Left renal pelvis (tissue), 4 donors: ENCODE results near the gene POU2F3. TPM values are rescaled to one million over a fixed set of nuclear protein-coding genes. Genes with fewer than 3 reads are reported as not detected.

Source experiments
- DNase-seq, 4 donors: peaks; one replicate each; pipeline ENCODE4 v3.0.0-alpha.2; 2013; ENCODE audit warnings: low read depth in 4 of 4, low spot score in 3 of 4
- polyA plus RNA-seq, 4 donors: library from polyadenylated mRNA; unstranded; fragments of 120-200 nt; gene quantifications; one replicate each; pipeline ENCODE4 v1.2.1, GENCODE V29; 2013; ENCODE audit not compliant: insufficient read length in 4 of 4

Gene POU2F3
- 1 to 10 TPM in 2 of 4 donors, under 1 TPM in 2; 0.47 to 2.7 (median 0.89) TPM for polyA plus RNA-seq

DNA sequence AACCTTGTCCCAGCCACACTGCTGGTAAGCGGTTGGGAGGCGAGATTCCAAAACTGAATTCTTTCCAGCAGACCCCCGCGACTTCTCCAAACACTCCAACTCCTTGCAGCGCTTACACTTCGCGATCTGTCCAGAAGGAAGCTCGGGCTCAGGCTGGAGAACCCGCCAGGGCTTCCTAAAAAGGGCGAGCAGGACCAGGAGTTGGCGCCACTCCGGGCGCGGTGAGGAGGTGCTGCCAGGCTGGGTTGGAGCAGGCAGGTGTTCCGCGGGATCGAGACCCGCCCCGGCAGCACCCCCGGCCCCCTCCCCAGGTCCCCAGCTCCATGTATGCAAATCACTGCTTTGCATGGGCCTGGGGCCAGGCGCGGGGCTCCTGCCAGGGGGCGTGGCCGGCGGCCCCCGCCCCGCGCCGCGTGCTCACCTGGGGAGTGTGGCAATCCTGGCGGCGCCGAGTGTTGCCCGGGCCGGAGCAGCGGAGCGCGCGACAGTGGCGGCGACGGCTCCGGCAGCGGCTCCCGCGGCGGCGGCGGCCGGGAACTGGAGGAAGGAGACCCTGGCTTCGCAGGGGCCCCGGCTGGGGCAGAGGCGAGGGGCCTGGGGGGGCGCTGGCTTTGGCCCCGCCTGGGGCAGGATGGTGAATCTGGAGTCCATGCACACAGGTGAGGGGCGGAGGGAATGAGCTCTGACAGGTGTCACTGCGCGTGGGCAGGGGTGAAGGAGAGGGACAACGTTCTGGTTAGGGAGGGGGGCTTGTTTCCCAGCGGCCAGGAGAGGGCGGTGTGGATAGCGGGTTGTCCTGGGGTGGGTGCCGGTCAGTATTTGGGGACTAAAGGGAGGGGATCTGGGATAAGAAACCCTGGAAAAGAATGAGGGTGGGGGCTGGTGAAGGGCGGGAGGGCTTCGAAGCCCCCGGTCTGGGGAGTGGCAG is at the start of gene POU2F3:
Gene POU2F3 (plus strand): TSS at position 428 of the 928 bp plus-strand sequence. CDS start 204 bp downstream, at position 632.
- no peak for DNase-seq

GRCh38 chr11:120191058-120191457 is 48.9 kb upstream of the POU2F3 start:
- no peak for DNase-seq

DNA sequence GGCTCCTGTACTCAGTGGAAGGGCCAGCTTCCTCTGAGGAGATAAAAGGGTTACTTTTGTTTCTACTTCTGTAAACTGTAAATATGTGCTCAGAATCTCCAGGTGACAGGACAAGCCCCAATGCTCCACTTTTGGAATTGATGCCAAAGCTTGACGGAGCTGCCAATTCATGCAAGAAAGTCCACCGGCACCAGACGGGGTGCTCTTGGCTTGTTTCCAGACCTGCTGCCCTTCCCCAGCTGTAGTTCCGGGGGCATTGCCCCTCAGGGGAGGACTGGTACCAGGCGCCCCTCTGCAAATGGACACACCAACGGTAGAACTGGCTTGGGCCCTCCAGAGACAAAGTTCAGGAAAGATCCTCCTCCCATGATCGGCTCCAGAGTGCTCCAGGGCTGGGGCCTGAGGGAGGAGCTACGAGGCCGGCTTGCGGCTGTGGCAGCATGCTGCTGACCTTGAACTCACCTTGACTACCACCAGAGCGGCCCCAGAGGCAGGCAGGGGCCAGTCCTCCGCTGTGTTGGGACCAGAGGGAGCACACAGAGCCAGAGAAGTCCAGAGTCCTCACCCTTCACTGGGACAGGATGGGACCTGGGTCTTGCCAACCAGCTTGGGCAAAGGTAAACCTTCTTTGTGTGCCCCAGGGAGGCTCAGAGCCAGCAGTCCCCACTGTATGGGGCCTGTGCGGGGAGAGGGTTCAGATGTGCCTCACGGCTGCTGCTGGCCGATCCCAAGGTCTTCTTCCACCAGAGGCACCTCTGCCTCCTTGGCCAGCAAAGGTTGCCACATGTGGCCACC is 46.9 kb upstream of the POU2F3 start:
- no peak for DNase-seq

- no peak for DNase-seq
Observed at GRCh38 chr11:120194166-120194565, 45.8 kb upstream of the POU2F3 start.

DNA sequence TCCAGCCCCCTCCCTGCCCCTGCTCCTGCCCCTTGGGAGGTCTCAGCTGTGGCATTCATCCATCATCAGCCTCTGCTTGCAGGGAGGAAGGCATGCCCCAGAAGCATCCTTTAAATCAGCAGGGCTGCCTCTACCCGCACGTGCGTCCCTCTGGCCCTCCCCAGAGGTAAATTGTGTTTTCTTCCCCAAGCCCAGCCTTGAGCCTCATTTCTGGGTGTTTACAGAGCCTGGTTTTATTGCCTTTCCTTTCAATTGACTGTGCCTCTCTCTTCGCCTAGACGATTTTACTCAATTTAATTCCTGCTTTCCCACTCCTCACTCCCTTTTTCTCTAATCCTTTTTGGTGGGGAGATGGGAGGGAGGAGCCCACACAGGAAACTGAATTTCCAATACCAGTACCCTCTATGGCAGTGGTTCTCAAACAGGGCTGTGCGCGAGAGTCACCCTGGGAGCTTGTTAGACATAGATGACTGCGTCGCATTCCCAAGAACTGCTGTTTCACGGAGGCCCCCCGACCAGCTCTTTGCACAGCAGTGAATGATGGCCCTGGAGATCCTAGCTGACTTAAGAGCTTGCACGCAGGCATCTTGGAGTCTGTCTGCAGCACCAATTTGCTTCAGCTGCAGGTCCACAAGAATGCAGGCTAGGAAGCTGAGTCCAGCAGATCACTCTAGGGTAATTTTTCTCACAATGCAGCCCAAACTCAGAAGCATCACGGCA is 44.2 kb upstream of the POU2F3 start:
- no peak for DNase-seq

DNA sequence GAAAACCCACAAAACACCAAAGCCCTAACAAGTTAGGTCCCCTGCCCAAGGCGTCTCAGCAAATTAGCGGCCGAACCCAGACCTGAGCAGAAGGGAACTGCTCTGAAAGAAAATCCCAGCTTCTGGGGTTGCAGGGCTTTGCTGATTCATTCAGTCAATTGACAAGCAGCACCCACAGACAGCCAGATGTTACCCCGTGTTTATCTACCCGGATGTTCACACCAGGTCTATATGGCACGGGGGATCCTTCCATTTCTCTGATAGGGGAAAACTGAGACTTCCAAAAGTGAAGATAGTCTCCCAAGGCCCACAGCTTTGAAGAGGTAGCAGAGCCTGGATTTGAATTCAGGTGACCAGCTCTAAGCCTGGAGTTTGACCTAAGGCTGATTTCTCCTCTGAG is 43.1 kb upstream of the POU2F3 start:
- DNase-seq = no peak

DNA sequence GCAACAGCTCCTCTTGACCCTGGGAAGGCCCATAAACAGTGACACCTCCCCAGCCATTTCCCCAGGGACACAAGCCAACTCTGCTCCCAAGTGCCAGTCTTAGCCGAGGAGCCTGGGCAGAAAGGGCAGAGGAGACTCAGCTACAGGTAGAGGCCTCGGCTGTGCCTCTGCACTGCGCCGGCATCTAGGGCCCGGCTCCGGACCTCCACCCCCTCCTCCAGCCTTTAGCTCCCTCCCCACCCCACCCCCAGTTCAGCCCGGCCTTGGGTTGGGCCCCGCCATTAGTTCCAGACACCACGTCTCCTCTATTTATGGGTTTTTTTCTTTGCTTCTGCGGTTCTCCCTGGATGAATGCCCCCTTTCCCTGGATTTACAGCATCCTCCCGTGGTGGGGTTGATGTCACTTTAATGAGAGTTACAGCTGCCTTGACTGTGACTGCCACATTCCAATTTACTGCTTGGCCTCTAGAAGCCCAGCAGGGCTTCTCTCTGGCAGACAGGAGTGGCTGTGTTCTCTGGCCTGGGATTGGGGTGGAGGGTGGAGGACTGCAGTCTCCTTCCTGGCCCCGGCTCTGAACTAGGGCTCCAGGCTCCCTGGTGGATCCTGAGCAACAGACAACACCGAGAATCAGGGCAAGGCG is 42.6 kb upstream of the POU2F3 start:
- peak in 2 of 4 donors; percentile 71 to 84 for DNase-seq

GRCh38 chr11:120197977-120198376 is 42.0 kb upstream of the POU2F3 start:
- DNase-seq = no peak

- DNase-seq = no peak
Observed at GRCh38 chr11:120198403-120198786, 41.5 kb upstream of the POU2F3 start.

- no peak for DNase-seq
Observed at GRCh38 chr11:120198787-120199469, 41.0 kb upstream of the POU2F3 start.

GRCh38 chr11:120199613-120200012 is 40.3 kb upstream of the POU2F3 start:
- no peak for DNase-seq

GRCh38 chr11:120200677-120201076 is 39.3 kb upstream of the POU2F3 start:
- DNase-seq = no peak

GRCh38 chr11:120201653-120202052 is 38.3 kb upstream of the POU2F3 start:
- no peak for DNase-seq

GRCh38 chr11:120203626-120204025 is 36.3 kb upstream of the POU2F3 start:
- no peak for DNase-seq

- no peak for DNase-seq
Observed at GRCh38 chr11:120205596-120206161, 34.3 kb upstream of the POU2F3 start.

- DNase-seq = no peak
Observed at GRCh38 chr11:120207512-120207911, 32.4 kb upstream of the POU2F3 start.

DNA sequence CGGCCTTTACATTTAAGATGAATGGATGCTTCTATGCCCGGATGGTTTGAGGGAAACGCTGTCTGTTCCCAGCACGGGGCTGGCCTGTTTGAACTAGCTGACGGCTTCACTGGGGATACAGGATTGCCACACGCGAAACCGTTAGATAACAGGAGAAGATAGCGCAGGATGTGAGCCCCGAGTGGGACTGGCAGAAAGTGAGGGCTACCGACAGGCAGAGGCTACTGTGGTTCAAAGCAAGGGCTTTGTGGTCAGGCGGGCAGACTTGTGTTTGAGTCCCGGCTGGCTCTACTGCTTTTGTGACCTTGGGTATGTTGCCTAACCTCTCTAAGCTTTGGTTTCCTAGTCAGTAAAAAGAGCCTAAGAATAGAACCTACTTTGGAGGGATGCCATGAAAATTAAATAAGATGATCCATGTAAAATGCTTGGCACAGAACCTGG is 31.9 kb upstream of the POU2F3 start:
- DNase-seq = no peak

- DNase-seq = no peak
Observed at GRCh38 chr11:120208777-120209176, 31.2 kb upstream of the POU2F3 start.
